HG02678 (cell line): ENCODE data around the gene MYH15.
A peak's percentile ranks its signal among the peaks of the same experiment; 100 is the strongest.

ENCODE experiments used
- ATAC-seq: cut with Tn5 transposase; IDR thresholded peaks from one replicate; pipeline ENCODE4 v1.9.1; 2021; ENCODE audit warnings: mild to moderate bottlenecking, moderate library complexity; ENCODE audit not compliant: unreplicated experiment

The MYH15 gene

GRCh38 chr3:108511055-108511454, 659 bp upstream of the MYH15 start:
- no peak for ATAC-seq

GRCh38 chr3:108509871-108510270, 525 bp downstream of the MYH15 start:
- no peak for ATAC-seq

- no peak for ATAC-seq
Observed at GRCh38 chr3:108509263-108509662, 1.1 kb downstream of the MYH15 start.

- no peak for ATAC-seq
Observed at GRCh38 chr3:108507902-108508301, 2.5 kb downstream of the MYH15 start.

GRCh38 chr3:108505811-108506210, 4.6 kb downstream of the MYH15 start:
- ATAC-seq = no peak

GRCh38 chr3:108503722-108504121, 6.7 kb downstream of the MYH15 start:
- no peak for ATAC-seq

- ATAC-seq = no peak
Observed at GRCh38 chr3:108501535-108501934, 8.9 kb downstream of the MYH15 start.

- ATAC-seq = no peak
Observed at GRCh38 chr3:108500728-108501127, 9.7 kb downstream of the MYH15 start.

GRCh38 chr3:108497271-108497670, 13.1 kb downstream of the MYH15 start:
- no peak for ATAC-seq

GRCh38 chr3:108495717-108496116, 14.7 kb downstream of the MYH15 start:
- ATAC-seq = no peak

GRCh38 chr3:108494906-108495531, 15.4 kb downstream of the MYH15 start:
- no peak for ATAC-seq

GRCh38 chr3:108493862-108494261, 16.5 kb downstream of the MYH15 start:
- no peak for ATAC-seq

GRCh38 chr3:108491456-108491855, 18.9 kb downstream of the MYH15 start:
- no peak for ATAC-seq

- peak; percentile 75 for ATAC-seq
Observed at GRCh38 chr3:108489776-108490175, 20.6 kb downstream of the MYH15 start.

GRCh38 chr3:108488631-108489030, 21.8 kb downstream of the MYH15 start:
- no peak for ATAC-seq

- ATAC-seq = no peak
Observed at GRCh38 chr3:108487439-108487838, 23.0 kb downstream of the MYH15 start.

GRCh38 chr3:108486941-108487340, 23.5 kb downstream of the MYH15 start:
- ATAC-seq = no peak

- ATAC-seq = no peak
Observed at GRCh38 chr3:108486338-108486737, 24.1 kb downstream of the MYH15 start.

GRCh38 chr3:108485146-108485545, 25.2 kb downstream of the MYH15 start:
- no peak for ATAC-seq

- no peak for ATAC-seq
Observed at GRCh38 chr3:108479224-108479623, 31.2 kb downstream of the MYH15 start.

- peak; percentile 83 for ATAC-seq
Observed at GRCh38 chr3:108477511-108478147, 32.8 kb downstream of the MYH15 start.

- ATAC-seq = no peak
Observed at GRCh38 chr3:108475220-108475782, 35.1 kb downstream of the MYH15 start.
